ENCODE results near the gene MRS2.

DNA sequence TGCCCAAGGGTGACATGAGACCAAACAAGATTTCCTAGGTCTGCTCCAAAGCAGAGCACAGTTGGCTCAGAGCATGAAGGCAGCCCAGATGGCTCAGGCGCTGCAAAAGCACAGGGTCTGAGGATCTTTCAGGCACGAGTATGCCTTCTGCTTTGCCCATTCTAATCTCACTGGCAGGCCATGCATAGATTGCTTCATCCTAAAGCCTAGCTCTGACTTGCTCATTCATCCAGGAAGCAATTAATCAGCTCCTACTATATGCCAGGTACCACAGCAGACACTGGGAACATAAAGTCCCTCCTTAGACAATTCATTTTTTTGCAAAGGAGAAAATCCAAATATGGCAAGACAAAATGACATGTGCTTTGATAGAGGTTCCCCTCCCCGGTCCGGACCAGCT, 55.4 kb downstream of the MRS2 start:
- no peak for TF ChIP-seq POLR2A (IDR thresholded peaks at IDR 0.05)
- TF ChIP-seq, protein P1, sequence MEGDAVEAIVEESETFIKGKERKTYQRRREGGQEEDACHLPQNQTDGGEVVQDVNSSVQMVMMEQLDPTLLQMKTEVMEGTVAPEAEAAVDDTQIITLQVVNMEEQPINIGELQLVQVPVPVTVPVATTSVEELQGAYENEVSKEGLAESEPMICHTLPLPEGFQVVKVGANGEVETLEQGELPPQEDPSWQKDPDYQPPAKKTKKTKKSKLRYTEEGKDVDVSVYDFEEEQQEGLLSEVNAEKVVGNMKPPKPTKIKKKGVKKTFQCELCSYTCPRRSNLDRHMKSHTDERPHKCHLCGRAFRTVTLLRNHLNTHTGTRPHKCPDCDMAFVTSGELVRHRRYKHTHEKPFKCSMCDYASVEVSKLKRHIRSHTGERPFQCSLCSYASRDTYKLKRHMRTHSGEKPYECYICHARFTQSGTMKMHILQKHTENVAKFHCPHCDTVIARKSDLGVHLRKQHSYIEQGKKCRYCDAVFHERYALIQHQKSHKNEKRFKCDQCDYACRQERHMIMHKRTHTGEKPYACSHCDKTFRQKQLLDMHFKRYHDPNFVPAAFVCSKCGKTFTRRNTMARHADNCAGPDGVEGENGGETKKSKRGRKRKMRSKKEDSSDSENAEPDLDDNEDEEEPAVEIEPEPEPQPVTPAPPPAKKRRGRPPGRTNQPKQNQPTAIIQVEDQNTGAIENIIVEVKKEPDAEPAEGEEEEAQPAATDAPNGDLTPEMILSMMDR (IDR thresholded peaks at IDR 0.05): no peak

Measured in uterus (tissue), 2 donors.